Neural cell (in vitro differentiated cells): Measurements from ENCODE around the gene POLL.

Source experiments
- CTCF ChIP-seq: fragments of 450-650 bp; IDR thresholded peaks from 2 replicates; pipeline ENCODE4 v1.5.1; 2014; ENCODE audit warnings: antibody characterized with exemption, mild to moderate bottlenecking, moderate library complexity; ENCODE audit not compliant: poor library complexity, severe bottlenecking
- EP300 ChIP-seq: fragments of 450-650 bp; conservative IDR thresholded peaks from 2 replicates; pipeline ENCODE4 v1.6.1; 2014; ENCODE audit warnings: antibody characterized with exemption, mild to moderate bottlenecking, moderate library complexity; ENCODE audit not compliant: poor library complexity, severe bottlenecking
- EZH2 ChIP-seq: fragments of 200-600, 300-800 bp; shearing (Covaris generic), sonication (generic); IDR thresholded peaks from 2 replicates; pipeline ENCODE4 v1.6.1; 2014; ENCODE audit warnings: antibody characterized with exemption, low read length, borderline replicate concordance, mild to moderate bottlenecking; ENCODE audit not compliant: insufficient read depth, poor library complexity, severe bottlenecking
- MXI1 ChIP-seq: fragments of 450-650 bp; conservative IDR thresholded peaks from 2 replicates; pipeline ENCODE4 v1.6.1; 2014; ENCODE audit warnings: antibody characterized with exemption, mild to moderate bottlenecking; ENCODE audit not compliant: poor library complexity, severe bottlenecking
- POLR2AphosphoS5 ChIP-seq: IDR thresholded peaks from 2 replicates; pipeline ENCODE4 v1.6.1; 2012
- RAD21 ChIP-seq: fragments of 450-650 bp; conservative IDR thresholded peaks from 2 replicates; pipeline ENCODE4 v1.6.1; 2014; ENCODE audit warnings: antibody characterized with exemption, mild to moderate bottlenecking, moderate library complexity
- REST ChIP-seq: IDR thresholded peaks from 2 replicates; pipeline ENCODE4 v1.6.1; 2012; ENCODE audit warnings: borderline replicate concordance
- TAF1 ChIP-seq: IDR thresholded peaks from 2 replicates; pipeline ENCODE4 v1.6.1; 2012; ENCODE audit warnings: low read depth

- TF ChIP-seq CTCF (no peak), EZH2 (no peak), POLR2AphosphoS5 (no peak), EP300 (no peak), MXI1 (no peak), REST (no peak), RAD21 (no peak), TAF1 (no peak)
Observed at GRCh38 chr10:101580486-101581399, 7.3 kb downstream of the POLL start.
